H1 (cell line): ENCODE data around the gene IL37. TPM values are rescaled to one million over a fixed set of nuclear protein-coding genes. Genes with fewer than 3 reads are reported as not detected.

Experiments used
- CTCF ChIA-PET: fragments of 300-600 bp; sonication (Branson Sonifier 250); formaldehyde crosslinking; loops from one replicate; lab custom pipeline; 2021; ENCODE audit not compliant: partially characterized antibody; lab: Charles Lee
- POLR2A ChIA-PET: fragments of 300-600 bp; sonication (Branson Sonifier 250); formaldehyde crosslinking; loops from one replicate; lab custom pipeline; 2021; ENCODE audit warnings: inconsistent platforms; ENCODE audit not compliant: partially characterized antibody; lab: Charles Lee
- DNase-seq, 2 experiments: peaks; one replicate each; pipeline versions ENCODE4 v3.0.0 to v3.0.0-alpha.2; 2010 to 2022; ENCODE audit warnings: low spot score in 2 of 2, low read depth in 1 of 2, mixed read lengths in 1 of 2
- FAIRE-seq: peaks from 2 replicates; lab custom pipeline; 2011; peaks lifted over from hg19 to GRCh38; lab: Jason Lieb, UNC
- H2AFZ ChIP-seq: 2 replicates; pipeline ENCODE4 v1.8.1; 2012; ENCODE audit warnings: low read length, inconsistent platforms
- H2AK5ac ChIP-seq: 2 replicates; pipeline ENCODE4 v1.6.1; 2013; ENCODE audit warnings: low read depth, low read length
- H2BK120ac ChIP-seq: replicated peaks from 2 replicates; pipeline ENCODE3; 2013; ENCODE audit warnings: low read depth, low read length, inconsistent platforms
- H2BK12ac ChIP-seq: 2 replicates; pipeline ENCODE4 v1.6.1; 2013; ENCODE audit warnings: low read depth, low read length
- H2BK15ac ChIP-seq: 2 replicates; pipeline ENCODE4 v1.6.1; 2013; ENCODE audit warnings: low read length
- H2BK20ac ChIP-seq: 2 replicates; pipeline ENCODE4 v1.6.1; 2013; ENCODE audit warnings: low read length
- H2BK5ac ChIP-seq: 2 replicates; pipeline ENCODE4 v1.6.1; 2013; ENCODE audit warnings: low read depth, low read length
- H3K14ac ChIP-seq: 2 replicates; pipeline ENCODE4 v1.6.1; 2013; ENCODE audit warnings: inconsistent platforms; ENCODE audit not compliant: insufficient read length
- H3K18ac ChIP-seq: 2 replicates; pipeline ENCODE4 v1.6.1; 2013; ENCODE audit warnings: low read length; ENCODE audit errors: extremely low read depth
- H3K23ac ChIP-seq: 2 replicates; pipeline ENCODE4 v1.6.1; 2013; ENCODE audit warnings: inconsistent platforms; ENCODE audit not compliant: insufficient read length
- H3K23me2 ChIP-seq: 2 replicates; pipeline ENCODE4 v1.6.1; 2013; ENCODE audit warnings: low read depth, low read length
- H3K27ac ChIP-seq: 2 replicates; pipeline ENCODE4 v1.6.1; 2011; ENCODE audit warnings: low read depth, low read length, inconsistent platforms
- H3K27me3 ChIP-seq, 4 experiments: replicated peaks in 1 of 4; 1 replicate in 1 of 4; 2 replicates in 3 of 4; pipeline versions ENCODE4 v1.6.1 to v1.8.1; 2011 to 2013; ENCODE audit warnings: low read length in 3 of 4, mild to moderate bottlenecking in 3 of 4, inconsistent platforms in 2 of 4, mixed read lengths in 2 of 4, moderate library complexity in 1 of 4; ENCODE audit not compliant: control insufficient read depth in 3 of 4, insufficient read depth in 3 of 4; ENCODE audit errors: extremely low read depth in 1 of 4
- H3K36me3 ChIP-seq, 4 experiments: 2 replicates each; pipeline versions ENCODE4 v1.6.1 to v1.8.1; 2011 to 2013; ENCODE audit warnings: mild to moderate bottlenecking in 4 of 4, low read length in 3 of 4, moderate library complexity in 2 of 4, control low read depth in 1 of 4, inconsistent platforms in 1 of 4; ENCODE audit not compliant: insufficient read depth in 4 of 4, control insufficient read depth in 2 of 4
- H3K4ac ChIP-seq: replicated peaks from 2 replicates; pipeline ENCODE3; 2013; ENCODE audit warnings: low read length, low read depth, mixed read lengths, inconsistent platforms; ENCODE audit not compliant: insufficient read length
- H3K4me1 ChIP-seq, 4 experiments: replicated peaks in 1 of 4; 1 replicate in 1 of 4; 2 replicates in 3 of 4; pipeline versions ENCODE4 v1.6.1 to v1.8.1; 2011 to 2013; ENCODE audit warnings: low read length in 3 of 4, inconsistent platforms in 2 of 4, mixed read lengths in 1 of 4; ENCODE audit not compliant: insufficient read depth in 4 of 4, control insufficient read depth in 3 of 4
- H3K4me2 ChIP-seq, 2 experiments: 2 replicates each; pipeline versions ENCODE4 v1.6.1 to v1.8.1; 2011 to 2013; ENCODE audit warnings: low read depth in 2 of 2, low read length in 2 of 2, control low read depth in 1 of 2, inconsistent platforms in 1 of 2, mild to moderate bottlenecking in 1 of 2; ENCODE audit not compliant: insufficient read depth in 1 of 2
- H3K4me3 ChIP-seq, 4 experiments: fragments of 200-600, 300-600 bp in 1 of 4; sonication (generic), shearing (Covaris generic), sonication (Bioruptor Twin) in 1 of 4; 2 replicates each; pipeline versions ENCODE4 v1.5.1 to v1.8.1; 2011 to 2016; ENCODE audit warnings: low read length in 4 of 4, low read depth in 3 of 4, control low read depth in 2 of 4, inconsistent platforms in 2 of 4, mild to moderate bottlenecking in 2 of 4, mixed read lengths in 1 of 4, moderate library complexity in 1 of 4; ENCODE audit not compliant: insufficient read depth in 2 of 4; ENCODE audit errors: extremely low read depth in 1 of 4
- H3K56ac ChIP-seq: replicated peaks from 2 replicates; pipeline ENCODE3; 2013; ENCODE audit warnings: low read depth, mild to moderate bottlenecking, mixed read lengths, low read length, inconsistent platforms; ENCODE audit not compliant: insufficient read length
- H3K79me1 ChIP-seq: 2 replicates; pipeline ENCODE4 v1.6.1; 2013; ENCODE audit warnings: low read depth, low read length, control low read depth
- H3K79me2 ChIP-seq, 2 experiments: 2 replicates each; pipeline versions ENCODE4 v1.6.1 to v1.8.1; 2012 to 2013; ENCODE audit warnings: low read length in 2 of 2, mild to moderate bottlenecking in 2 of 2, inconsistent platforms in 1 of 2; ENCODE audit not compliant: insufficient read depth in 2 of 2, control insufficient read depth in 1 of 2
- H3K9ac ChIP-seq, 4 experiments: replicated peaks in 1 of 4; 1 replicate in 1 of 4; 2 replicates in 3 of 4; pipeline versions ENCODE4 v1.6.1 to v1.8.1; 2011 to 2013; ENCODE audit warnings: low read depth in 3 of 4, low read length in 3 of 4, control low read depth in 2 of 4, mild to moderate bottlenecking in 2 of 4, moderate library complexity in 2 of 4, inconsistent platforms in 1 of 4; ENCODE audit errors: extremely low read depth in 1 of 4
- H3K9me3 ChIP-seq, 2 experiments: 2 replicates each; pipeline versions ENCODE4 v1.6.1 to v1.8.1; 2012 to 2013; ENCODE audit warnings: mild to moderate bottlenecking in 2 of 2, moderate library complexity in 2 of 2, control low read depth in 1 of 2, inconsistent platforms in 1 of 2, low read depth in 1 of 2, low read length in 1 of 2, mixed read lengths in 1 of 2; ENCODE audit not compliant: insufficient read depth in 2 of 2
- H4K20me1 ChIP-seq, 2 experiments: replicated peaks in 1 of 2; 2 replicates each; pipeline versions ENCODE3 to v1.8.1; 2011 to 2013; ENCODE audit warnings: inconsistent platforms in 2 of 2, low read length in 2 of 2, mild to moderate bottlenecking in 1 of 2; ENCODE audit not compliant: insufficient read depth in 2 of 2, control insufficient read depth in 1 of 2
- H4K5ac ChIP-seq: 2 replicates; pipeline ENCODE4 v1.6.1; 2013; ENCODE audit warnings: low read length, low read depth, mixed read lengths, inconsistent platforms; ENCODE audit not compliant: insufficient read length
- H4K8ac ChIP-seq: 2 replicates; pipeline ENCODE4 v1.8.0; 2013; ENCODE audit warnings: mild to moderate bottlenecking, moderate library complexity, low read length, inconsistent platforms; ENCODE audit not compliant: insufficient read depth; ENCODE audit errors: extremely low read depth
- H4K91ac ChIP-seq: replicated peaks from 2 replicates; pipeline ENCODE3; 2013; ENCODE audit warnings: low read length, mixed read lengths, inconsistent platforms; ENCODE audit not compliant: insufficient read length
- WGBS, 2 experiments: shearing (Covaris generic) in 1 of 2; methylation state at CpG; one replicate each; pipeline versions ENCODE4 v1.1.6 to v1.1.7; 2013 to 2015; ENCODE audit warnings: low lambda C conversion rate in 2 of 2, mixed read lengths in 2 of 2, inconsistent platforms in 1 of 2, low coverage in 1 of 2, missing lambda C conversion rate in 1 of 2; ENCODE audit not compliant: insufficient replicate concordance in 2 of 2, insufficient coverage in 1 of 2, insufficient read length in 1 of 2; ENCODE audit errors: extremely low coverage in 1 of 2, missing lambda C conversion rate in 1 of 2; 5-methylcytosine and 5-hydroxymethylcytosine counted together
- polyA plus RNA-seq, 7 experiments: library from polyadenylated mRNA; depleted of rRNA in 3 of 7; stranded (reverse) in 5 of 7; unstranded in 2 of 7; fragments of >200 nt in 5 of 7; fragments of 200-250 nt in 2 of 7; gene quantifications; 1 replicate in 5 of 7; 2 replicates in 1 of 7; 4 replicates in 1 of 7; pipeline versions ENCODE4 v1.2.1 to v1.2.3, GENCODE V29; 2011 to 2013; ENCODE audit warnings: missing spikeins in 2 of 7, mixed read lengths in 2 of 7
- total RNA-seq: library from RNA; stranded (reverse); fragmentation: NEBNext Ultra II Directional; extraction: Animal tissue kit (Norgen Biotek cat#: 25700); gene quantifications from 2 replicates; pipeline ENCODE4 v1.2.1, GENCODE V29; 2021

The IL37 gene
- total and polyA plus RNA-seq, 2 of the 8 experiments (the other 6 are each of a cell fraction or from before 2014, with no cell fraction given) = 0.18 TPM; not detected in 1

DNA sequence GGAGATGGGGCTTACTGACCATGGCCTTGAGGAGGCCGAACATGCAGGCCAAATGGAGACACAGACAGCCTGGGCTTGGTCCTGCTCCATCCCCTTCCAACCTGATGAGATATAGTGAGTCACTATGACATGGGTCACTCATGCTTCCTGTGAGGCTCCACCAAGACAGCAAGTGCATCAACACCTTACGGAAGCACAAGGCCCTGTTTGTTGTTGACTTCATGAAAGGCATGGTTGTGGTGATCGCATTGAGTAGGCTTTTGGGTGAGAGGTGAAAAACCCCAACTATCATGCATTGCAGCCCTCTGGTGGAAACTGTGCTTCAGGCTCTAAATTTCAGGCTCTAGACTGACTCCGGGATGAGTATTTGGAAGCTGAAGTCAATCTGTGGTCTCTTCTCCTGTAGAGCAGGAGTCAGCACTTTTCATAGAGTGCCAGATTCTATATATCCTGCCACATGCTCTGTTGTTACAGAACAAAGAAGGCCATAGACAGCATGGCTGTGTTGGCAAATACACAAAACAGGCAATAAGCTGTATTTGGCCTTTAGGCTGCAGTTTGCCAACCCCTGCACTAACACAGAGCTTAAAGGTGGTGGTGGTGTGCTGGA is 10.1 kb downstream of the IL37 start:
- Histone ChIP-seq H3K79me2 (no peaks in the 10 kb centered on the region), H3K9ac (no peak overlapping the region), H2BK120ac (no peak overlapping the region), H2BK12ac (no peak overlapping the region), H3K23ac (no peak overlapping the region), H3K4me1 (no peaks in the 10 kb centered on the region), H2AK5ac (no peak overlapping the region), H4K8ac (no peak overlapping the region), H3K27ac (no peak overlapping the region), H3K27me3 (no peaks in the 10 kb centered on the region), H3K4me2 (no peak overlapping the region), H4K5ac (no peak overlapping the region), H2BK5ac (no peak overlapping the region), H2AFZ (no peak overlapping the region), H2BK20ac (no peak overlapping the region), H3K36me3 (no peaks in the 10 kb centered on the region), H3K14ac (no peak overlapping the region), H3K4ac (no peak overlapping the region), H4K91ac (no peak overlapping the region), H3K56ac (no peak overlapping the region), H3K79me1 (no peaks in the 10 kb centered on the region), H3K18ac (no peak overlapping the region), H3K23me2 (no peaks in the 10 kb centered on the region), H2BK15ac (no peak overlapping the region), H4K20me1 (no peaks in the 10 kb centered on the region), H3K4me3 (no peak overlapping the region), H3K9me3 (peaks cover 2 to 9% of the 10 kb centered on the region in 2 experiments; a peak in 2 of 4 replicates)
- DNase-seq = no peak
- ChIA-PET CTCF (interaction anchor here (1.0 to 6.4 kb wide), 2 partner anchors 21 to 172 kb away, joined by 3 to 37 read pairs; no protein-coding TSS in a partner anchor), POLR2A (no interaction called here)
- FAIRE-seq = no peak
- WGBS, 2 experiments = 68% methylated on average over 4 of the region's 4 CpGs; no CpG with 5 or more reads in 1 of the 2 experiments
